GM19023 (cell line): ENCODE results near the gene LCN12.
"Not testable (repeated sequence)": the region's sequence is repeated elsewhere in the genome, so short reads cannot be mapped to it uniquely, and the experiment has no call there.

Experiments
- ATAC-seq: cut with Tn5 transposase; IDR thresholded peaks from one replicate; pipeline ENCODE4 v1.9.1; 2021; ENCODE audit warnings: mild to moderate bottlenecking, moderate library complexity; ENCODE audit not compliant: unreplicated experiment

The LCN12 gene

GRCh38 chr9:136985027-136985602 lies 33.0 kb downstream of the LCN12 start:
- ATAC-seq: no peak

- ATAC-seq: no peak
These were observed 33.8 kb downstream of the LCN12 start for GRCh38 chr9:136985853-136986252.

DNA sequence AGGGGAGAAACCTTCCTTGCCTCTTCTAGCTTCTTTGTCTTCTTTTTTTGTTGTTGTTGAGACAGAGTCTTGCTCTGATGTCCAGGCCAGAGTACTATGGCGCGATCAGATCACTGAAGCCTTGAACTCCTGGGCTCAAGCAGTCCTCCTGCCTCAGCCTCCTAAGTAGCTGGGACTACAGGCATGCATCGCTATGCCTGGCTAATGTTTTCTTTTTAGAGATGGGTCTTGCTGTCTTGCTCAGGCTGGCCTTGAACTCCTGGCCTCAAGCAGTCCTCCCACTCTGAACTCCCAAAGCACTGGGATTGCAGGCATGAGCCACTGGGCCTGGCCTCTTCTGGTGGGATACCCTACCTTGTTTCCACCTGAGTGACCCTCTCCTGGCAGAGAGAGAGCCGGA lies 36.8 kb downstream of the LCN12 start:
- no peak for ATAC-seq

DNA sequence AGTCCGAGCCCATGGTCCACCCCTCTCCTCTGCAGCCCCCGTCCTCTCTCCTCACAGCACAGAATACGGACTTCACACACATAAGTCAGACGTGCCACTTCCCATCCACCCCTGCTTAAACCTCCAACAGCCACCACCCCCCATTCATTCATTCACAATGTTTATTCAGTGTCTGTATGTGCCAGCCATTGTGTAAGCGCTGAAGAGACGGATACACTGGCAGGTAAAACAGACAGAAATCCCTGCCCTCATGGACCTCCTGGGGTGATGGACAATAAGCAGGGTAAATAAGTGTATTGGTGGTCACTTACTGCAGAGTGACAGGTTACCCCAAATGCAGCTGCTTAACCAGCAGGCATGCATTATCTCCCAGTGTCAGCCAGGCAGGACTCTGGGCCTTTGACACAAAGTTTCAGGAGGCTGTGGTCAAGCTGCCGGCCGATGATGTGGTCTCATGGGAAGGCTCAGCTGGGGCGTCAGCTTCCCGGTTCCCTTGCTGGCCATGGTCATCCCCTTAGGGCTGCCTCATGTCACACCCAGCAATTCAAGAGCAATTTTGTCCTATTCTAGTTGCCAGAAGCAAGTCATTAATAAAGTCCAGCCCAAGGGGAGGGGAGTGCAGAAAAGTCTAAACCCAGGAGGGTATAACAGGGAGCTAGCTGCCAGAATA lies 38.3 kb downstream of the LCN12 start:
- ATAC-seq: no peak

- peak; percentile 80 for ATAC-seq
These were observed 40.1 kb downstream of the LCN12 start, which contains the start of gene PAXX for GRCh38 chr9:136991993-136992818. PAXX (plus strand) TSS chr9:136992422; CDS start chr9:136992444, 22 bp downstream.

DNA sequence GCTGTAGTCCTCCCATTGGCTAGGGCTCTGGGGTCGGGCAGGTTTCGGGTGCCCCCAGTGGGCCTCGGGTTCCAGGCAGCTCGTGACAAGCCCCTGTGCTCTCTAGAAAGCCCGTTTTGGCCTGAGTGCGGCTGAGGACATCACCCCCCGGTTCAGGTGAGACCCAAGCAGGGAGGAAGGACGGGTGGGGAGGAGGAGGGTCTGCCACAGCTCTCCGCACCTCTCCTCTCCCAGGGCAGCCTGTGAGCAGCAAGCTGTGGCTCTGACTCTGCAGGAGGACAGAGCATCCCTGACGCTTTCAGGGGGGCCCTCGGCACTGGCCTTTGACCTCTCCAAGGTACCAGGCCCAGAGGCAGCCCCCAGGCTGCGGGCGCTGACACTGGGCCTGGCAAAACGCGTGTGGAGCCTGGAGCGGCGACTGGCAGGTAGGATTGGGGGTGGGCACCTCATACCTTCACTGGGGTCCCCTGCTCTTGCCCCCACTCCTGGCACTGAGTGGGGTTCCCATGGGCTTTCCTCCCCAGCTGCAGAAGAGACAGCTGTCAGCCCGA lies 40.8 kb downstream of the LCN12 start:
- ATAC-seq: no peak

- ATAC-seq: no peak
These were observed 42.3 kb downstream of the LCN12 start for GRCh38 chr9:136994180-136994887.

DNA sequence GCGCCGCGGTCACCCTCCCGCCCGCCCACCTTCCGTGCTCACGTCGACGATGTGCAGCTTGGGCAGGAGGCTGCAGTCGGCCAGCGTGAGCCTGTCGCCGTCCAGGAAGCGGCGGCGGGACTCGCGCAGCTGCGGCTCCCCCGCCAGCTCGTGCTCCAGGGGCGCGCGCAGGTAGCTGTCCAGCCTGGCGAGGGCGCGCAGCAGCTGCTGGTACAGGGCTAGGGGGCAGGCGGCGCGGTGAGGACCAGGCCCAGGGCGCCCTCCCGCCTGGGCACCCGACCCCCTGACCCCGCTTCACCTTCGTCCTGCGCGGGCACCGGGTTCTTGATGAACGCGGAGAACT lies 42.8 kb downstream of the LCN12 start:
- ATAC-seq: no peak

GRCh38 chr9:136995362-136995761 lies 43.3 kb downstream of the LCN12 start:
- ATAC-seq: no peak

GRCh38 chr9:136995772-136996311 lies 43.8 kb downstream of the LCN12 start:
- no peak for ATAC-seq

- no peak for ATAC-seq
These were observed 44.6 kb downstream of the LCN12 start, which contains the start of gene CLIC3 for GRCh38 chr9:136996361-136997292. CLIC3 (minus strand) TSS chr9:136996568; CDS start chr9:136996543, 25 bp downstream.

GRCh38 chr9:136997371-136997770 lies 45.3 kb downstream of the LCN12 start:
- no peak for ATAC-seq

DNA sequence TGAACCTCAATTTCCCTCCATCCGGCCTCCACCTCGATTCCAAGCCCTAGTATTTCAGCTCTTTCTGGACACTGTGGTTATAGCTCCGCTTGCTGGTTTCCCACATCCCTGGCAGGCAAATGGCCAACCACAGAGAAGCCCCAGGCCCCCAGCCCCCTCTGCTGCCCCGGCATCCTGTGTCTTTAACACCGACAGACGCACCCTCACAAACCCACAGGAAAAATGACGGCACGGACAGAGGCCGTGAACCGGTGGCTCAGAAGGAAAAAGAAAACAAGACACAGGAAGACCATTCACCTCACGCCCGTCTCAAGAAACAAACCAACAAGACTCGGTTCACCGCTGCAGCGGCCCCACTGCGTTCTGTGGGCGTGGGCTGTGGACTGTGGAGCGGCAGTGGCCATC lies 45.8 kb downstream of the LCN12 start:
- no peak for ATAC-seq

DNA sequence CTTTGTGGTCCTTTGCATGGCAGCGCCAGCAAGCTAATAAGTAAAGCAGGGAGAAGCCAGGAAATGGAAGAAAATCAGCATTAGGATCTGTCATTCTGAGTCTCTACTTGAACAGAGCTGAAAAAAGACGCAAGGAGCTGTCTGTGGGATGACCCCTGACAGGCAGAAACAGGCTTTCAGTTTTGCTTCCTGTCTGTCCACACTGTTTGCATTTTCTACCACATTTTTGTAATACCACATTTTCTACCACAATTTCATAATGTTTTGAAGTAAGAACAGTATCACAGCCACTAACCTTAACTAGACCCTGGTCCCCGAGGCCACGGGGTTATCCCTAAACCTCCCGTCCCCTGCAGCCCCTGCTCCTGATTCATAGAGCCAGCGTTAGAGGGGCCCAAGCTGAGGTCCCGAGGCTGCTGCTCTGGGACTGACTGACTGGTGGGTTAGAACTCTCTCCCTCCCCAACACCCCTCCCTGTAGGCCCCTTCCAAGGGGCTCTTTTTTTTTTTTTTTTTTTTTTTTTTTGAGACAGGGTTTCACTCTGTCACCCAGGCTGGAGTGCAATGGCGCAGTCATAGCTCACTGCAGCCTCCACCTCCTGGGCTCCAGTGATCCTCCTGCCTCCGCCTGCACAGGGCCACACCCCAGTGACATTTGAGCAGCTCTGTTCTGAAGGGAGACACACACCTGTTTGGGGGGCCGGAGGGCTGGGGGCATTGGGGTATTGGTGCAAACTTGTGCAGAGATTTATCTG lies 48.3 kb downstream of the LCN12 start:
- peak; percentile 62 for ATAC-seq

DNA sequence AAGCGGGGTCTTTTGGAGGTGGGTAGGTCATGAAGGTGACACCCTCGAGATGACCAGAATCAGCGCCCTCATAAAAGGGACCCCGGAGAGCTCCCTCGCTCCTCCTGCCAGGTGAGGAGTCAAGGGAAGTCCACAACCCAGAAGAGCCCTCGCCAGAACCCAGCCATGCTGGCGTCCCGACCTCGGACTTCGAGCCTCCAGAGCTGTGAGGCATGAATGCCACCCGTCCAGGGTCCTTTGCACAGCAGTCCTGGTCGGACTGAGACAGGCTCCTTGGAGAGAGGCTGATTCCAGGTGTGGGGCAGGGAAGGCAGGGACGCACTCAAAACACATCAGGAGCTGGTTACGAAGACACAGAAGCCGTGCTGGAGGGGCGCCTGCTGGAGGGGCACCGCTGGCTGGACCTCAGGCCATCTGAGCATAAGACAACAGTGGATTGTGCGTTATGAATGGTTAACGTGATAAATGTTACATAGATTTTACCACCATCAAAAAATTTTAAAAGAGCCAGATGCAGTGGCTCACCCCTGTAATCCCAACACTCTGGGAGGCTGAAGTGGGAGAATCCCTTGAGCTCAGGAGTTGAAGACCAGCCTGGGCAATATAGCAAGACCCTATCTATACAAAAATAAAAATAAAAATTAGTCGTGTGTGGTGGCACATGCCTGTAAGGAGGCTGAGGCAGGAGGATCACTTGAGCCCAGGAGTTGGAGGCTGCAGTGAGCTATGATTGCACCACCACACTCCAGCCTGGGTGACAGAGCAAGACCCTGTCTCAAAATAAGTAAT lies 50.0 kb downstream of the LCN12 start:
- ATAC-seq: no peak

DNA sequence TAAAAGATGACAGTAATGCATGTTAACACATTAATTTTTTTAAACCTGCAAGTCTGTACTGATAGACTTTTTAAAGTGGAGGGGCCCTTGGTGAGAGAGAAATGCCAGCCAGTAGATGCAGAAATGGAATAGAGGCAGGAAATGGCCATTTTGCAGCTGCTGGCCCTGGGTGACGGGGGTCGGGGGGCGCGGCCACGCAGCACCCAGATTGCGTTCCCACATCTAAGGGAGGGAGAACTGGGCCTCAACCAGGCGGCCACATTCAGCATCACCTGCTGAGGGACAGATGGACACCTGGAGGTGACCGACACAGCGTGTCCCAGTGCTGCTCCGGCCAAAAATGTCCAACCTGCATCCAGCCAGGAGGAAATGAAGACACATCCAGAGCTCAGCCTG lies 50.6 kb downstream of the LCN12 start:
- ATAC-seq: no peak

DNA sequence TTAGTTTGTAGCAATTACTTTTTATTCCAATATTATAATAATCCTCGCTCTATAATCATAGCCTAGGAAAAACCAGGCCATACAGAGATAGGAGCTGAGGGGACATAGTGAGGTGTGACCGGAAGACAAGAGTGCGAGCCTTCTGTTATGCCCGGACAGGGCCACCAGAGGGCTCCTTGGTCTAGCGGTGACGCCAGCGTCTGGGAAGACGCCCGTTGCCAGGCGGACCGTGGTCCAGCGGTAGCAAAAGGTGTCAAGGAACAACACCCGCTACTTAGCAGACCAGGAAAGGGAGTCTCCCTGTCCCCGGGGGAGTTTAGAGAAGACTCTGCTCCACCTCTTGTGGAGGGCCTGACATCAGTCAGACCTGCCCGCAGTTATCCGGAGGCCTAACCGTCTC lies 52.2 kb downstream of the LCN12 start:
- ATAC-seq: not testable (repeated sequence)
